Heart right ventricle (tissue), 16 donors: ENCODE data around the gene MDFIC2. TPM values are rescaled to one million over a fixed set of nuclear protein-coding genes. Genes with fewer than 3 reads are reported as not detected.

ENCODE experiments used
- ATAC-seq, 8 donors: fragments of 200-7000 bp; cut with Tn5 transposase; one replicate each; pipeline ENCODE4 v1.9.1; 2020; ENCODE audit warnings: mild to moderate bottlenecking in 8 of 8, moderate library complexity in 8 of 8, moderate number of reproducible peaks in 1 of 8
- DNase-seq, 2 donors: peaks; one replicate each; pipeline ENCODE4 v3.0.0-alpha.2; 2020
- H3K27ac ChIP-seq, 10 donors: fragments of 200-600 bp; sonication (generic) in 2 of 10; one replicate each; pipeline versions ENCODE4 v1.5.0 to v1.8.0; 2020 to 2022; ENCODE audit warnings: mild to moderate bottlenecking in 3 of 10
- H3K27me3 ChIP-seq, 7 donors: fragments of 200-600 bp; one replicate each; pipeline ENCODE4 v1.8.0; 2021 to 2022; ENCODE audit warnings: mild to moderate bottlenecking in 2 of 7
- H3K36me3 ChIP-seq, 9 donors: fragments of 200-600 bp; sonication (generic) in 1 of 9; one replicate each; pipeline versions ENCODE4 v1.5.0 to v1.8.0; 2020 to 2022; ENCODE audit warnings: mild to moderate bottlenecking in 2 of 9
- H3K4me1 ChIP-seq, 9 donors: fragments of 200-600 bp; sonication (generic) in 1 of 9; one replicate each; pipeline versions ENCODE4 v1.5.0 to v1.8.0; 2020 to 2022; ENCODE audit warnings: mild to moderate bottlenecking in 4 of 9
- H3K4me3 ChIP-seq, 10 donors: fragments of 200-600 bp; sonication (generic) in 2 of 10; one replicate each; pipeline versions ENCODE4 v1.5.0 to v1.8.0; 2020 to 2022; ENCODE audit warnings: mild to moderate bottlenecking in 7 of 10, moderate library complexity in 2 of 10
- H3K9me3 ChIP-seq, 11 donors: fragments of 200-600 bp in 10 of 11; sonication (generic) in 2 of 11; one replicate each; pipeline versions ENCODE4 v1.5.0 to v1.8.0; 2013 to 2022; ENCODE audit warnings: mild to moderate bottlenecking in 2 of 11, control low read depth in 1 of 11, moderate library complexity in 1 of 11
- CTCF ChIP-seq, 9 donors: fragments of 200-600 bp; sonication (generic) in 2 of 9; IDR thresholded peaks; one replicate each; pipeline versions ENCODE4 v1.5.0 to v1.8.0; 2021 to 2022; ENCODE audit warnings: antibody characterized with exemption in 9 of 9, mild to moderate bottlenecking in 5 of 9, moderate library complexity in 1 of 9
- WGBS, 2 donors: extraction: QIAGEN DNeasy Blood & Tissue Kit; methylation state at CpG; one replicate each; pipeline ENCODE4 v1.1.7; 2013; ENCODE audit warnings: inconsistent platforms in 1 of 2; 5-methylcytosine and 5-hydroxymethylcytosine counted together
- intact Hi-C, 10 donors: fragments of 100-400 bp; cut with DNase I; formaldehyde crosslinking; loops; one replicate each; pipeline versions ENCODE4 v1.11.1 to v1.14.2; 2022
- polyA plus RNA-seq, 2 donors: library from polyadenylated mRNA; stranded (reverse); fragments of 200-250 nt; gene quantifications; one replicate each; pipeline ENCODE4 v1.2.3, GENCODE V29; 2013
- total RNA-seq, 10 donors: library from RNA; stranded (reverse); fragmentation: NEBNext Ultra II Directional in 3 of 10; extraction: Animal tissue kit (Norgen Biotek cat#: 25700) in 3 of 10; gene quantifications; one replicate each; pipeline versions ENCODE4 v1.2.1 to v1.2.4, GENCODE V29; 2021 to 2023
- donor health status: Arrhythmogenic right ventricular cardiomyopathy.
- donor health status: ischemic (EF 13 %, LVEDD 7.1; RV severe dilation, severe dysfunction).
- donor health status: healthy with polysubstance abuse.
- donor health status: DM: no; HTN: yes; CAD: no.
- donor health status: DM: no; HTN: no; CAD: no.
- donor health status: ischemic (EF 25% LVEDD 6.9; RV normal size, moderate dysfunction).
- donor health status: ischemic (EF 25% LVEDD 5.7; RV mildly dilated, moderate dysfunction).
- donor health status: healthy.
- donor health status: DM: yes; HTN: yes; CAD: no.
- donor health status: Ischemic cardiomyopathy.
- donor health status: ischemic (EF 35%, LVEDD 5.7; RV mildly dilated, moderate dysfunction).
- donor health status: nonischemic (EF 11% LVEDD 7.7; RV severe dilation, severe dysfunction).
- donor health status: DM: yes; HTN: yes; CAD: no.
- donor health status: PGD.
- donor health status: ischemic (EF 29% LVEDD 5.4; RV normal size, mild dysfunction).
- donor health status: nonischemic (EF 23%, LVEDD 6.1; RV moderate dilation, normal function).

The MDFIC2 gene
- total and polyA plus RNA-seq, 12 donors: 0.06 TPM; not detected in 11

DNA sequence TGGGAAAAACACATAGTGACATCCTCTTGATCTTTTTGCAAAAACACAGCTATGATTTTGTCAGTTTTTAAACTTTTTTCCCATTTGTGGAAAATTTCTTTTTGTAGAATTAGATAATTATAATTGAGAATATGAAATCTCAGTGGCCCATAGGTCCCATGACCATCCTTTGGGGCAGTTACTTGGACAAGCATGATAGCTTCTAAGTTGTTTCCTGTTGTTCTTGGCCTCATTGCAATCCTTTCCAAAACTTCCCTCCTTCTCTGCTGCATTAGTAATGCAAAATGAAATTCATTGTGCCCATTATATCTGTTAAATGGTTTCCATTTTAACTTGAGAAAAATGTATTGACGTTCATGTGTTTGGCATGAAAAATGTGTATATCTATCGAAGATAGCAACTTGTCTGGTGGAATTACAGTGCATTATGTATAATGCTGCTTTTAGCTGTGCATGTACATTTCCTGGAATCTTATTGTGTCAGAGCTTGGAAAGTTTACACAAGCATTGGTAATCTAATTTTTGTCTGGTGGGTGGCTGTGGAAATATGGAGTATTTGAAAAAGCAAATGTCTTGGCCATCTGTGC, 70.0 kb downstream of the MDFIC2 start:
- Histone ChIP-seq H3K4me3 (no peak overlapping the region), H3K4me1 (peaks cover 0 to 6% (median 0%) of the 10 kb centered on the region in 9 donors), H3K27me3 (no peaks in the 10 kb centered on the region), H3K36me3 (no peaks in the 10 kb centered on the region), H3K27ac (peak overlapping the region in 1 of 10 donors; percentile 22), H3K9me3 (peaks cover 0 to 4% (median 0%) of the 10 kb centered on the region in 11 donors)
- peak in 1 of 2 donors; percentile 5 for DNase-seq
- intact Hi-C loops: no loop called here
- no peak for TF ChIP-seq CTCF (IDR thresholded peaks at IDR 0.05)
- WGBS, 2 donors: 46 to 62% methylated on average over 2 of the region's 2 CpGs
- peak in 2 of 8 donors; percentile 55 to 64 for ATAC-seq

- TF ChIP-seq CTCF (IDR thresholded peaks at IDR 0.05): no peak
- no peaks in the 10 kb centered on the region for H3K36me3 ChIP-seq
- H3K27ac ChIP-seq: no peak overlapping the region
- no peaks in the 10 kb centered on the region for H3K4me1 ChIP-seq
- H3K27me3 ChIP-seq: no peaks in the 10 kb centered on the region
- DNase-seq (no peak), ATAC-seq (no peak)
- intact Hi-C loops: no loop called here
- no peaks in the 10 kb centered on the region for H3K9me3 ChIP-seq
- no peak overlapping the region for H3K4me3 ChIP-seq
- 76 to 83% methylated on average over 1 of the region's 1 CpG for WGBS, 2 donors
Observed at GRCh38 chr3:70233812-70234211, 78.6 kb downstream of the MDFIC2 start.

DNA sequence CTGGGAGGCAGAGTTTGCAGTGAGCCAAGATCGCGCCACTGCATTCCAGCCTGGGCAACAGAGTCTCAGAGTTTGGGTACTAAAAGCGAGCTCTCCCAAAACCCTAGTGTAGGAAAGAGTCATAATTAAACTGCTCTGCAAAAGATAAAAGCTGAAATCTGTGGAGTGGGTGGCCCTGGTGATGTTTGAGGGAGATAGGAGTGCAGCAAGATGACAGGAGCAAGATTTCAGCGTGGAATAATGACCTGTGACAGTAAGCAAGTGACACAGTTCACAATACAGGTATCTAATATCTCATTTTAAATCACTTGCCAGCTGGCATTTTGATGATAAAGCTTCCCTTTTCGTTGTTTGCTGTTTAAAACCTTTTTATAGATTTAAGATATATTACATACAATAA, 79.3 kb downstream of the MDFIC2 start:
- WGBS, 2 donors: 76 to 77% methylated on average over 5 of the region's 5 CpGs
- H3K9me3 ChIP-seq: no peaks in the 10 kb centered on the region
- no peaks in the 10 kb centered on the region for H3K36me3 ChIP-seq
- DNase-seq: no peak
- no peak overlapping the region for H3K4me3 ChIP-seq
- no peak for ATAC-seq
- no peaks in the 10 kb centered on the region for H3K4me1 ChIP-seq
- H3K27ac ChIP-seq: no peak overlapping the region
- H3K27me3 ChIP-seq: no peaks in the 10 kb centered on the region
- no peak for TF ChIP-seq CTCF (IDR thresholded peaks at IDR 0.05)
- intact Hi-C loops: no loop called here

DNA sequence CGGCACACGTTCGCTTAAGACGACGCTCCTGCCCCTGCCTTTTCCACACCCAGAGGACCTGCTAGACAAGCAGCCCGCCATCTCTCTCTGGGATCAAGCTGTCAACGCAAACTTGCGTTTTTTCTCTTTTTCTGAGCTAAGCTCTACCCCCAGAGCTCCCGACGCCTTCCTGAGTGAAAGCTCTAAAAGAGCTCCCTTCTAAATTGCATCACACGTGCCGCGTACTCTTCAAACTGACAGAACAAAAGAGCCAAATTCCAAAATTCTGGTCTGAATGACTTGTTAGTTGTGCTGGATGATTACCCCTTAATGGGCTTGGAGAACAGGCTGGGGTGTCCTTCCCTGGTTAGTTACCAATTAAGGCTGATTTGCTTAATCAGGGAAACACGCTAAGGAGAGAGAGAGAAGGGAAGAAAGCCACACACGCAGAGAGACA, 81.2 kb downstream of the MDFIC2 start:
- WGBS, 2 donors: 78 to 81% methylated on average over 15 of the region's 15 CpGs

More for the DNA sequence above, 81.2 kb downstream of the MDFIC2 start:
- DNase-seq (no peak), ATAC-seq (no peak)
- Histone ChIP-seq H3K4me3 (no peak overlapping the region), H3K36me3 (no peaks in the 10 kb centered on the region), H3K27me3 (no peaks in the 10 kb centered on the region), H3K9me3 (no peaks in the 10 kb centered on the region), H3K4me1 (no peaks in the 10 kb centered on the region), H3K27ac (no peak overlapping the region)
- intact Hi-C loops: no loop called here
- no peak for TF ChIP-seq CTCF (IDR thresholded peaks at IDR 0.05)
